Nephron (organoid): ENCODE data around the gene PA2G4.

Source experiments
- H3K27ac Mint-ChIP-seq, 3 experiments: 2 replicates each; pipeline ENCODE4 v1.8.0; 2020; ENCODE audit warnings: mixed read lengths in 3 of 3, mild to moderate bottlenecking in 2 of 3, moderate library complexity in 1 of 3
- H3K27me3 Mint-ChIP-seq: 2 replicates; pipeline ENCODE4 v1.8.0; 2021; ENCODE audit warnings: low read depth, mild to moderate bottlenecking, moderate library complexity, mixed read lengths
- H3K36me3 Mint-ChIP-seq: 2 replicates; pipeline ENCODE4 v1.8.0; 2020; ENCODE audit warnings: low read depth, mixed read lengths
- H3K4me1 Mint-ChIP-seq: 2 replicates; pipeline ENCODE4 v1.8.0; 2020; ENCODE audit warnings: mixed read lengths
- H3K4me3 Mint-ChIP-seq, 3 experiments: 2 replicates each; pipeline ENCODE4 v1.8.0; 2020; ENCODE audit warnings: mild to moderate bottlenecking in 3 of 3, mixed read lengths in 3 of 3, moderate library complexity in 2 of 3
- H3K9me3 Mint-ChIP-seq: 2 replicates; pipeline ENCODE4 v1.8.0; 2020; ENCODE audit warnings: mixed read lengths
- CTCF ChIP-seq, 3 experiments: fragments of 200-600 bp; sonication (generic); IDR thresholded peaks; one replicate each; pipeline ENCODE4 v1.5.0; 2021; ENCODE audit warnings: antibody characterized with exemption in 3 of 3; ENCODE audit not compliant: unreplicated experiment in 3 of 3

Gene PA2G4

GRCh38 chr12:56124133-56124532, 19.8 kb downstream of the PA2G4 start:
- Mint-ChIP-seq H3K36me3 (peaks cover 6% of the 10 kb centered on the region), H3K27me3 (no peaks in the 10 kb centered on the region), H3K4me3 (no peak overlapping the region), H3K4me1 (peaks cover 63% of the 10 kb centered on the region), H3K27ac (peak overlapping the region; percentile 14 to 69 (median 45)), H3K9me3 (no peaks in the 10 kb centered on the region)
- no peak for TF ChIP-seq CTCF (IDR thresholded peaks at IDR 0.05; ENCODE audit: unreplicated experiment in 3 of 3)

GRCh38 chr12:56126732-56127239, 22.4 kb downstream of the PA2G4 start:
- Mint-ChIP-seq H3K27ac (peak overlapping the region; percentile 87 to 94 (median 90)), H3K9me3 (no peaks in the 10 kb centered on the region), H3K4me1 (peaks cover 61% of the 10 kb centered on the region), H3K27me3 (no peaks in the 10 kb centered on the region), H3K36me3 (peaks cover 16% of the 10 kb centered on the region), H3K4me3 (peak overlapping the region; percentile 92 to 97 (median 95))
- TF ChIP-seq CTCF (IDR thresholded peaks at IDR 0.05; ENCODE audit: unreplicated experiment in 3 of 3), result no peak

GRCh38 chr12:56127485-56127887, 23.1 kb downstream of the PA2G4 start:
- Mint-ChIP-seq H3K27me3 (no peaks in the 10 kb centered on the region), H3K36me3 (peaks cover 23% of the 10 kb centered on the region)

GRCh38 chr12:56127888-56128669, 23.7 kb downstream of the PA2G4 start, which contains the start of gene ESYT1:
TSS of gene ESYT1 (plus strand) at chr12:56128267. CDS start at chr12:56128320, 53 bp downstream.
- Mint-ChIP-seq H3K27me3 (no peaks in the 10 kb centered on the region), H3K36me3 (peaks cover 26% of the 10 kb centered on the region), H3K4me3 (peak within 1 kb of the TSS; percentile 92 to 97 (median 95)), H3K27ac (peak within 1 kb of the TSS; percentile 87 to 90 (median 90)), H3K9me3 (no peaks in the 10 kb centered on the region), H3K4me1 (peaks cover 50% of the 10 kb centered on the region)
- no peak for TF ChIP-seq CTCF (IDR thresholded peaks at IDR 0.05; ENCODE audit: unreplicated experiment in 3 of 3)

More at GRCh38 chr12:56127485-56127887, 23.1 kb downstream of the PA2G4 start:
- no peaks in the 10 kb centered on the region for H3K9me3 Mint-ChIP-seq
- peak overlapping the region; percentile 87 to 90 (median 90) for H3K27ac Mint-ChIP-seq
- peak overlapping the region; percentile 92 to 97 (median 95) for H3K4me3 Mint-ChIP-seq
- peaks cover 54% of the 10 kb centered on the region for H3K4me1 Mint-ChIP-seq
- TF ChIP-seq CTCF (IDR thresholded peaks at IDR 0.05; ENCODE audit: unreplicated experiment in 3 of 3), result no peak

GRCh38 chr12:56128670-56129205, 24.4 kb downstream of the PA2G4 start:
- no peak for TF ChIP-seq CTCF (IDR thresholded peaks at IDR 0.05; ENCODE audit: unreplicated experiment in 3 of 3)
- Mint-ChIP-seq H3K4me3 (peak overlapping the region; percentile 92 to 97 (median 95)), H3K36me3 (peaks cover 32% of the 10 kb centered on the region), H3K9me3 (no peaks in the 10 kb centered on the region), H3K4me1 (peaks cover 48% of the 10 kb centered on the region), H3K27me3 (no peaks in the 10 kb centered on the region), H3K27ac (peak overlapping the region; percentile 81 to 90 (median 87))
